ENCODE results near the gene PRRT3.
"Not testable (repeated sequence)": the region's sequence is repeated elsewhere in the genome, so short reads cannot be mapped to it uniquely, and the experiment has no call there.

PRRT3 gene

DNA sequence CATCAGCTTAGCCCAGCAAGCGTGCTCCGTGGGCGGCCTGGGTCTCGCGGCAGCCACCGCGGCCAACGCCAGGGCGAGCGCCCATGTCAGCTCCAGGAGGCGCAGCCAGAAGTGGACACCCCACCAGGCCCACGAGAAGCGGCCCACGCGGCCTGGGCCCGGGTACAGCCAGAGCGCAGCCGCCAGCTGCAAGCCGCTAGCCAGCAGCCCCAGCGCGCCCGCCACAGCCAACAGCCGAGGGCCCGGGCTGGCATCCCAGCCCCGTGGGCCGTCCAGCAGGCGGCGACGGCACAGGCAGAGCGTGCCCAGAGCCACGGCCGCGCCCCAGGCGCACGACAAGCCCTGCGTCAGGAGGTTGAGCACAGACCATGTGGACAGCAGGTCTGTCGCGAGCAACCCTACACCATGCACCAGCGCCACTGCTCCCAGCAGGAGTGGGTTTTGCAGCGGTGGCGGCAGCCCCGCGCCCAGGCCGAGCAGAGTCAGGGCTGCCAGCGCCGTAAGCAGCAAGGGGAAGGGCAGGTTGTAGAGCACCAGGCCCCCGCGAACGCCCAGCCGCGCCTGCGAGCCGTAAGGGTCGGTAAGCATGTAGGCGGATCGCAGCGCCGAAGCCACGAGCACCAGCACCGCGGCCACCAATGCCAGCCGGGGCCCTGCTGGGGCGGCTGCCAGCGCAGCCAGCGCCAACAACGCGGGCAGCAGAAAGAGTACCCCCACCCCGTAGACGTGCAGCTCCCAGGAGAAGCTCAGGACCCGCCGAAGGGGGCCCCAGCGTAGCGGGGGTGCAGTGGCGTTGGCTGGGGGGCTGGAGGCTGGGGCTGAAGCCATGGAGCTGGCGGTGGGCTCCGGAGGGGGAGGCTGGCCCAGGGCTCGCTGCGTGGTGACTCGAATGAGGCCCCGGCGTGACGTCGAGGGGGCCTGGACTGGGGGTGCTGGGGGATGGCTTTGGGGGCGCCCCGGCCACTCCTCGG is 4.9 kb downstream of the PRRT3 start:
- DNase-seq (ENCODE audit: low spot score), result peak; percentile 93

DNA sequence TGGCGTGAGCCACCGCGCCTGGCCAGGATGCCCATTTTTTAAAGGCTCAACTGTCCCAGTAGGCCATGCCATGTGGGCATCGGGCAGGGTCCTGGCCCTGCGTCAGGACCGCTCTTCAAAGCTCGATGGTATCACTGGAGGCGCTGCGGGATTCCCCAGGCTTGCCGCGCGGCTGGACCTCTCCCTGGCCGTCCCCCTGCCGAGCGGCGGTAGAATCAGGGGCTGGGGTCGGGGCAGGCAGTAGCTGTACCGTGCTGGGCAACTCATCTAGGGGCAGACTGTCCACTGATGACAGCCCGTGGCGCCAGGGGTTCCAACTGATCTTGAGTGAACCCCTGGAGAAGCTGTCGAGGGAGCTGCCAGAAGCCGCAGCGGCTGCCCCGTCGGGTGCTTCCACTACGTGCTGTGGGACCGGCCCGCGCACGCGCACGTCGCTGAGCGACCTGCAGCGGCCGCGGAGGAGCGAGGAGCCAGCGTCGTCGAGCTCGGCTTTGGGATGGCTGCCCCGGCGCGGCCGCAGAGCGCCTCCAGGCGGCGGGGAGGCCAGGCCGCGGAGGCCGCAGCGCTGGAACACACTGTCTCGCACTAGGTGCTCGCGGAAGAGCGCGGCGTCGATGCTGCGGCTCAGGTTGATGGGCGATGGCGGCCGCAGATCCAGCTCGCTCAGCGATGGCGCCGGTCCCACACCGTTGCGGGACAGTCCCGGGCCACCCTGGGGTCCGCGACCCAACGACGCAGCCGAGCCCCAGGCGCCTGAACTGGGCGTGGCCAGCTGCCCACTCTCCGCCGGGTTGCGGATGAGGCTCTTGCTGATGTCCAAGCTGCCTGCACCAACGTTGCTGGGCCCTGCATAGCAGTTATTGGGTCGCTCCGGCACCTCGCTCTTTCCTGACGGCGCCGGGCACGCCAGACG is 5.8 kb downstream of the PRRT3 start:
- DNase-seq (ENCODE audit: low spot score), result peak; percentile 97

DNA sequence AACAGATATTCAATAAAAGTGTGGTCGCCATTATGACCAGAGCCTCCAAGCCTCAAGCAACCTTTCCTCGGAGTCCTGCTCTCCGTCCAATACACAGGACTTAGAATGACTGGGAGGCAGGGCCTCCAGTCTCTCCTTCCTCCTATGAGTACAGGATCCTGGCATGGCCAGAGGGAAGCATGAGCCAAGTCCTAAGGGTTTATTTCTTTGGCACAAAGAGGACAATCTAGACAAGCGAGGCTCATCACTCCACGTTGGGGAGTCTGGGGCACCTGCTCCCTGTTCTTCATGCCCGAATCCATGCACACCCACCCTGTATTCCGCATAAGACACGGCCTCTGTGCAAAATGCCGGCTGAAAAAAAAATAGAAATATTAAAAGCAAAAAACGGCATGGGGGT is 6.8 kb downstream of the PRRT3 start:
- DNase-seq (ENCODE audit: low spot score), result no peak

DNA sequence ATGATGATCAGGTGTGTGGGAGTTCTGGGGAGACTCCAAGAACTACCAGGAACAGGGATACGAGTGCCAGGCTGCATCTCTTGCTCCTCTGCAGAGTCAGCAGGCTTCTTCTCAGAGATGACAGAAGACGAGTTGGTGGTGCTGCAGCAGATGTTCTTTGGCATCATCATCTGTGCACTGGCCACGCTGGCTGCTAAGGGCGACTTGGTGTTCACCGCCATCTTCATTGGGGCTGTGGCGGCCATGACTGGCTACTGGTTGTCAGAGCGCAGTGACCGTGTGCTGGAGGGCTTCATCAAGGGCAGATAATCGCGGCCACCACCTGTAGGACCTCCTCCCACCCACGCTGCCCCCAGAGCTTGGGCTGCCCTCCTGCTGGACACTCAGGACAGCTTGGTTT is 7.9 kb downstream of the PRRT3 start:
- no peak for DNase-seq (ENCODE audit: low spot score)

DNA sequence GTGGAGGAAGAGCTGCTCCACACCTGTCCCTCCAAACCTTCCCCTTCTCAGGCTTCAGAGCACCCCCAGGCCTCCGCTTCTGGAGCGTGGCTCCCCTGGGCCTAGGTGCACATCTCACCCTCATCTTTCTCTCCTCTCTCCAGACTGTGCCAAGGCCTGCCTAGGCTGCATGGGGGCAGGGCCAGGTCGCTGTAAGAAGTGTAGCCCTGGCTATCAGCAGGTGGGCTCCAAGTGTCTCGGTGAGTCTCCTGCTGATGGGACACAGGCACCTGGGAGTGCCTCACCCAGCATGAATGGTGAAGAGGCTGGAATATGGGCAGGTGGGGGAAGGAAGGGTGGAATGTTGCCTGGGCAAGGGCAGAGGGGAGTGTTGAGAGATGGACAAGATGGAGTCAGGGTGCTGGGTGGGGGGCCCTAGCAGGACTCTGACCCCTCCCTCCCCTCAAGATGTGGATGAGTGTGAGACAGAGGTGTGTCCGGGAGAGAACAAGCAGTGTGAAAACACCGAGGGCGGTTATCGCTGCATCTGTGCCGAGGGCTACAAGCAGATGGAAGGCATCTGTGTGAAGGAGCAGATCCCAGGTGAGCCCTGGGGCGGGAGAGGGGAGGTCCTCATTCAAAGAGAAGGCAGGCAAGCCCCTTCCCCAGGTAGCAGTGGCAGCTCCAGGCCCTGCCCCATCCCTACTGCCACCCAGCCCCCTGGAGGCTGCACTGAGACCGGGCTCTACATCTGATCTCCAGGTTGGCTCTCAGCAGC is 9.1 kb downstream of the PRRT3 start:
- no peak for DNase-seq (ENCODE audit: low spot score)

DNA sequence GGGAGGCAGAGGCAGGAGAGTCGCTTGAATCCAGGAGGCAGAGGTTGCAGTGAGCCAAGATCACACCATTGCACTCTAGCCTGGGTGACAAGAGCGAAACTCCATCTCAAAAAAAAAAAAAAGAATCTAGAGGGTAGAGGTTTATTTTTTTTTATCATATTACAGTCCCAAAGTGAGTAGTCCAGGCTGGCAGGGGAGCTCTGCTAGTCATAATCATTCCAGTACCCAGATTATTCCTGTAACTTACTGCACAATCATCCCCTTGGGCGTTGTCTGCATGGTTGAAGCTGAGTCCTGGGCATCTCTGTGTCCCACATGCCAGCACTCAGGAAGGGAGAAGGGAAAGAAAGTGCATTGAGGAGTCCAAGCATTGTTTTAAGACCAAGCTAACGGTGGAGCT is 10.0 kb downstream of the PRRT3 start:
- DNase-seq (ENCODE audit: low spot score), result no peak

DNA sequence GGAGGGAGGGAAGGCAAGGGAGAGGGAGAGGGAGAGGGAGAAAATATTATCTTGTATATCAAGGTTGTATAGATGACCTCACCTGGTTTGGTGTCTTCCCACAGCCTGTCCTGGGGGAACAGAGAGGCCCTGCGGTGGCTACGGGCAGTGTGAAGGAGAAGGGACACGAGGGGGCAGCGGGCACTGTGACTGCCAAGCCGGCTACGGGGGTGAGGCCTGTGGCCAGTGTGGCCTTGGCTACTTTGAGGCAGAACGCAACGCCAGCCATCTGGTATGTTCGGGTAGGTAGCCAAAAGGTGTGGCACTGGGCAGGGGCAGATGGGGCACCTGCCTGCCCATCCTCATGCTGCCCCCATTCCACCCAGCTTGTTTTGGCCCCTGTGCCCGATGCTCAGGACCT is 11.5 kb downstream of the PRRT3 start:
- DNase-seq (ENCODE audit: low spot score), result no peak

DNA sequence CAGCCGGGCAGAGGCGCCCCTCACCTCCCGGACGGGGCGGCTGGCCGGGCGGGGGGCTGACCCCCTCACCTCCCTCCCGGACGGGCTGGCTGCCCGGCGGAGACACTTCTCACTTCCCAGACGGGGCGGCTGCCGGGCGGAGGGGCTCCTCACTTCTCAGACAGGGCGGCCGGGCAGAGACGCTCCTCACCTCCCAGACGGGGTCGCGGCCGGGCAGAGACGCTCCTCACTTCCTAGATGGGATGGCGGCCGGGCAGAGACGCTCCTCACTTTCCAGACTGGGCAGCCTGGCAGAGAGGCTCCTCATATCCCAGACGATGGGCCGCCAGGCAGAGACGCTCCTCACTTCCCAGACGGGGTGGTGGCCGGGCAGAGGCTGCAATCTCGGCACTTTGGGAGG is 12.3 kb downstream of the PRRT3 start:
- DNase-seq (ENCODE audit: low spot score), result not testable (repeated sequence)

DNA sequence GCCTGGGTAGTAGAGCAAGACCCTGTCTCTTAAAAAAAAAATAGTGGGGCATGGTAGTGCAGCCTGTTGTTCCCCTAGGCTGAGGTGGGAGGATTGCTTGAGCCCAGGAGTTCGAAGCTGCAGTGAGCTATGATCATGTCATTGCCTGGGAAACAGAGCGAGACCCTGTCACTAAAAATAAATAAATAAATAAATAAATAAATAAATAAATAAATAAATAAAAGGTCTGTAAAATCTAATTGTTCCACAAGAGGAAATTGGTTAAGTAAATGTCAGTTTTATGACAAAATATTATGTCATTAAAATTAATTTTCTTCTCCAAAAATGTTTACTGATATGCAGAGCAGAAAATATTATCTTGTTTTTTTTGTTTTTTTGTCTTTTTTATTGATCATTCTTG is 13.2 kb downstream of the PRRT3 start:
- DNase-seq (ENCODE audit: low spot score), result no peak

DNA sequence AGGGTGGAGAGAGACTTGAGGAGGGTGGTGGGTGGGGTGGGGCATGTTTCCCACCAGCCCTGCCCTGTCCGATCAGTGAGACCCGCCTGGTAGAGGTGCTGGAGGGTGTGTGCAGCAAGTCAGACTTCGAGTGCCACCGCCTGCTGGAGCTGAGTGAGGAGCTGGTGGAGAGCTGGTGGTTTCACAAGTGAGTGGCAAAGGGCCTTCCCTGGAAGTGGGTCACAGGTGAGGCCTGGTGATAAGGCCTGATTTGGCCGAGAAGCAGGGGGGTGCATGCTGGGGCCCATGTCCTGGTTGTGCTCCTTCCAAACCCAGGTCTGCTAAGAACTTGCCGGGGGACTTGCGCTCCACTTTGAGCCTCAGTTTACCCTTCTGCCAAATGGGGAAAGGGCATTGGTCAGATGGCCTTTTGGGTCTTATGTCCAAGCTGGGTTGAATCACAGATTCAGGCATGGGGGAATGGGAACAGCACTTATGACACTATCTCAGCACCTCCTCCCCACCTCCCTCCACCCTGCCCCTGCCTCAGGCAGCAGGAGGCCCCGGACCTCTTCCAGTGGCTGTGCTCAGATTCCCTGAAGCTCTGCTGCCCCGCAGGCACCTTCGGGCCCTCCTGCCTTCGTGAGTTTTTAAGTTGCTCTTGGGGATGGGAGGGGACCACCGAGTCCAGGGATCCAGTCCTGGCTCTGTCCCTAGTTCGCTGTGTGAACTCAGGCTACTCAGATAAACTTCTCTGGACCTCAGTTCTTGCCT is 14.5 kb downstream of the PRRT3 start:
- no peak for DNase-seq (ENCODE audit: low spot score)

DNA sequence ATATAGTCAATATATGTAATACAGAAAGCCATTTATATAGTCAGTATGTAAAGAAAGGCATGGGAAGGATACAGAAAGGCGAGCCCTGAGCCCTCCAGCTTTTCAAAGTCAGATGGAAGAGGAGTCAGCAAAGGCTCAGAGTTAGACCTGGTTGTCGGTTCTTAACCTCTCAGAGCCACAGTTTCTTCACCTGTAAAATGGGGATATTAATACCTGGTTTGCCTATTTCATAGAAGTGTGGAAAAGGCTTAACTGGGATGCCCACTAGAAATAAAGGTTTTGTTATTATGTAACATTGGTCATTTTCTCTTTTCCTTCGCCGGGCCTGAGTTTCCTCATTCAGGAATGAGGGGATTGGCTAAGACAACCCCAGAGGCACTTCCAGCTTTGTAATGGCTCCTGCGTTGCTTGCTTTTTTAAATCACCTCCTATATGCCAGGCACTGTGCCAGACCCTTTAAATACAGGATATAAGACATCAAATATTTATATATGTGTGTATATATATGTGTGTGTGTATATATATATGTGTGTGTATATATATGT is 16.2 kb downstream of the PRRT3 start:
- DNase-seq (ENCODE audit: low spot score), result no peak

DNA sequence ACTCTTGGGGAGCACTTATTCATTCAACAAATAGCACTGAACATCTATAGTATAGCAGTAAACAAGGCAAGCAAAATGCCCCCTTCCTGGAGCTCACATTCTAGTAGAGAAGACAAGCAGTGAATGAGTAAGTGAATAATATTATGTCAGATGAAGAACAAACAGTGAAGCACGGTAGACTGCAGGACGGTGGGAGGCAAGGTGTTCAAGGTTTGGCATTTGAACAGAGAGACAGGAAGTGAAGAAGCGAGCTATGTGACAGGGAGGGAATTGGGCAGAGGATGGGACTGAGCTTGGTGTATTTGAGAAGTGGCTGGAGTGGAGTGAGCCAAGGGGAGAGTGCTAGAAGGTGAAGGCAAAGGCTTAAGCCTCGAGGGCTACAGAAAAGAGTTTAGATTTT is 17.2 kb downstream of the PRRT3 start:
- DNase-seq (ENCODE audit: low spot score), result no peak

DNA sequence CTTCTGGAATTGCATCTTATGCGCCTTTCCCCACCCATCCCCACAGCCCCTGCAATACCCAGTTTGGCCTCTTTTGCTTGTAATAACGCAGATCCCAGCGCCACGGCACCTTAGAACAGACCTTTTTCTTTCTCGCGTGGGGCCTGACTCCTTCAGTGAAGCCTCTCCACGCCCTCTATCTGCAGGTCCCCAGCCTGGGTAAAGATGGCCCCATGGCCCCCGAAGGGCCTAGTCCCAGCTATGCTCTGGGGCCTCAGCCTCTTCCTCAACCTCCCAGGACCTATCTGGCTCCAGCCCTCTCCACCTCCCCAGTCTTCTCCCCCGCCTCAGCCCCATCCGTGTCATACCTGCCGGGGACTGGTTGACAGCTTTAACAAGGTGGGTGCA is 18.0 kb downstream of the PRRT3 start:
- DNase-seq (ENCODE audit: low spot score), result peak; percentile 56

DNA sequence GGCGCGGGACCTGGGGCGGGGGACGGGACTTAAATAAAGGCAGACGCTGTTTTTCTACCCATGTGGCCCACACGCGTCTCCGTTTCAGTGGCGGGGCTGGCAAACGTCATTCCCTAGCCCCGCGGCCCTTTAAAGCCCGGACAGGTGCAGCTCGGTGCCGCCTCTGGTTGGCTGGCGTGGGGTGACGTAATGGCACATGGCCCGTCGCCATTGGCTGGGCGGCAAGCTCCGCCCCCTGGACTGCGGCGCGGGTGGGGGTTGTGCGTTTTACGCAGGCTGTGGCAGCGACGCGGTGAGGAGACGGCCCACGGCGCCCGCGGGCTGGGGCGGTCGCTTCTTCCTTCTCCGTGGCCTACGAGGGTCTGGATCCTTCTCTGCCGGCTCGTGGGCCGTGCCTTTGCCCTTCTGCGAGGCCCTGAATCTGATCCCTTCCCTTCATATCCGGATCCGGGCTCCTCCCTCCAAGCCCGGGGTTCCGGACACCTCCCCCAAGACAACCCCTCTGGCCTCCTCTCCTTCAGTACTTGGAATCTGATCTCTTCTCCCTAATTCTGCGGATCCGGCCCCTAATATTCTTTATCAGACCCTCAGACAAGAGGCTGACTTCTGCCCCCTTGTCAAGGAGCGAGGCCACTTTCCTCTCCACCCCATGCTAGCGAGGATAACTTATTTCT is 18.5 kb downstream of the PRRT3 start, which contains the start of gene CRELD1:
Gene CRELD1 (plus strand): TSS at position 274 of the 674 bp plus-strand sequence. CDS start 605 bp downstream, outside the sequence.
- peak; percentile 97 for DNase-seq (ENCODE audit: low spot score)

DNA sequence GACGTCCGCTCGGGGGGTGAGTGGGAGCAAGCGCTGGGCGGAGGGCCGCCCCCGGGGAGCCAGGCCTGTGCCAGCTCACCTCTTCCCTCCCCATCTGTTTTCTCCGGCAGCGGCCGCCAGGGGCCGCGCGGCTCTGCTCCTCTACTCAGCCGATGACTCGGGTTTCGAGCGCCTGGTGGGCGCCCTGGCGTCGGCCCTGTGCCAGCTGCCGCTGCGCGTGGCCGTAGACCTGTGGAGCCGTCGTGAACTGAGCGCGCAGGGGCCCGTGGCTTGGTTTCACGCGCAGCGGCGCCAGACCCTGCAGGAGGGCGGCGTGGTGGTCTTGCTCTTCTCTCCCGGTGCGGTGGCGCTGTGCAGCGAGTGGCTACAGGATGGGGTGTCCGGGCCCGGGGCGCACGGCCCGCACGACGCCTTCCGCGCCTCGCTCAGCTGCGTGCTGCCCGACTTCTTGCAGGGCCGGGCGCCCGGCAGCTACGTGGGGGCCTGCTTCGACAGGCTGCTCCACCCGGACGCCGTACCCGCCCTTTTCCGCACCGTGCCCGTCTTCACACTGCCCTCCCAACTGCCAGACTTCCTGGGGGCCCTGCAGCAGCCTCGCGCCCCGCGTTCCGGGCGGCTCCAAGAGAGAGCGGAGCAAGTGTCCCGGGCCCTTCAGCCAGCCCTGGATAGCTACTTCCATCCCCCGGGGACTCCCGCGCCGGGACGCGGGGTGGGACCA is 19.2 kb downstream of the PRRT3 start:
- peak; percentile 91 for DNase-seq (ENCODE audit: low spot score)

DNA sequence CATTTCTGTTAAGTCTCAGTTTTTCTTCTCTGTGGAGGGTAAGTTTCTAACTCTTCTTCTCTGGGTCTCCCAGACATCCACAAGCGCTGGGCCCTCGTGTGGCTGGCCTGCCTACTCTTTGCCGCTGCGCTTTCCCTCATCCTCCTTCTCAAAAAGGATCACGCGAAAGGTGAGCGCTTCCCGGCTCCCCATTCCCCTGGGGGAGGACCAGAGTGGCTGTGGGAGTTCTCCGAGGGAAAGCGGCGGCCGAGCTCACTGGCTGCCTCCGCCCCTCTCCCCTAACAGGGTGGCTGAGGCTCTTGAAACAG is 19.7 kb downstream of the PRRT3 start:
- no peak for DNase-seq (ENCODE audit: low spot score)

DNA sequence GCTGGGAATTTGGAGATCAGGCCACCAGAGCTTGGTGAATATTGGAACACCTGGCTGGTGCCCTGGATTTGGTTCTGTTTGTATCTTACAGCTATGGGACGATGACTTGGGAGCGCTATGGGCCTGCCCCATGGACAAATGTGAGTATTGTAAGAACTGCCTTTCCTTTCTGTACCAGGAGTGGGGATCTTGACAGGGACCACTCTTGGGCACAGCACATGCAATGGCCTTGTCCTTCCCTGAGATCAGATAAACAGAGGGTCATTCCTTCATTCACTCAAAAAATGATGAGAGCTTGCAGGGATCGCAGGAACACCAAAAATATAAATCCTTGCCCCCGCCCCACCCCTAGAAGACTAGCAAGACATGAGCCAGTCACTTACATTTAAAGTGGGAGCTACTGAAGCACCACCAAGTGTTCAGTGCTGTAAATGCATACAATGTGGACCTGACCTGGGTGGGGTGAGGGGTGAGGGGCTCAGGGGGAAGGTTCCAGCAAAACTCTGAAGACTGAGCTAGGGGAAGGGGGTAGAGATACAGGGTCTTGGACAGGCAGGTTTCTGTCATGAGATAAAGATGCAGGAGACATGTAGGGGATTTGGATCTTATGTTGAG is 21.3 kb downstream of the PRRT3 start:
- DNase-seq (ENCODE audit: low spot score), result no peak

DNA sequence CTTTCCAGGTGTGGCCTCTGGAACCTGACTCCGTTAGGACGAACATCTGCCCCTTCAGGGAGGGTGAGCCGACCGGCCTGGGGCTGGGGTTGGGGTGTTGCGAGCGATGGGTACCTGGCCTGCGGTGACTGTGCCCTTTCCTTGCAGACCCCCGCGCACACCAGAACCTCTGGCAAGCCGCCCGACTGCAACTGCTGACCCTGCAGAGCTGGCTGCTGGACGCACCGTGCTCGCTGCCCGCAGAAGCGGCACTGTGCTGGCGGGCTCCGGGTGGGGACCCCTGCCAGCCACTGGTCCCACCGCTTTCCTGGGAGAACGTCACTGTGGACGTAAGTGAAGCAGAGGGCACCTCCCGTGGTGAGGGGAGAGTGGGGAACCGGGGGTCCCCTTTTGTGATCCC is 24.1 kb downstream of the PRRT3 start:
- no peak for DNase-seq (ENCODE audit: low spot score)

DNA sequence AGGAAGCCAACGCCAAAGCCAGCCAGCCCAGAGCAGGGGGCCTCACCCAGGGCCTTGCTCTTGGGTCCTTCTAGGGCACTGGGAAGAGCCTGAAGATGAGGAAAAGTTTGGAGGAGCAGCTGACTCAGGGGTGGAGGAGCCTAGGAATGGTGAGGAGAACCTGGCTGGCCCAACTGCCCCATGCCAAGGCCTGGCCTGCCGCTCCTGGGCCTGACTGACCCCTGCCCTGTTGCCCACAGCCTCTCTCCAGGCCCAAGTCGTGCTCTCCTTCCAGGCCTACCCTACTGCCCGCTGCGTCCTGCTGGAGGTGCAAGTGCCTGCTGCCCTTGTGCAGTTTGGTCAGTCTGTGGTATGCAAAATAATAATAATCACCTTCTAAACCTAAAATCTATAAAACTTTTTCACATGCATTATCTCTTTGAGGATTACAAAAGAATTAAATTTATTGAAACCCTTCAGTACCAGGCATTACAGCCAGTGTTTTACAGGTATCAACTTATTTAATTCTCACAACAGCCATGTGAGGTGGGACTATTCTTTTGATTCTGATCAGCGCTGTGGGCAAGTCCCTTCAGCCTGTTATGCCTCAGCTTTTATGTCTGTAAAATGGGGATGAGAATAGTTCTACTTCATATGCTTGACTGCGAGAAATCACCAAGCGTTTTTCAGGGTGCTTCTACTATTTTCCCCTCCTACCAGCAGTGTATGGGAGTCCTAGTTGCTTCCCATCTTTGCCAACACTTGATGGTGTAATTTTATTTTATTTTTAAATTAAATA is 33.8 kb downstream of the PRRT3 start:
- DNase-seq (ENCODE audit: low spot score), result no peak

Measured in D341Med (cell line).